Left lobe of liver (tissue), 2 donors: ENCODE results near the gene CTPS1. TPM values are rescaled to one million over a fixed set of nuclear protein-coding genes. Genes with fewer than 3 reads are reported as not detected.

Experiments used
- ATAC-seq: fragments of 200-7000 bp; cut with Tn5 transposase; one replicate; pipeline ENCODE4 v1.9.1; 2020; ENCODE audit warnings: mild to moderate bottlenecking, moderate library complexity
- DNase-seq: peaks from one replicate; pipeline ENCODE4 v3.0.0-alpha.2; 2020; ENCODE audit warnings: low spot score
- total RNA-seq: library from RNA; stranded (reverse); gene quantifications from one replicate; pipeline ENCODE4 v1.2.1, GENCODE V29; 2021
- donor health status: DM: no; HTN: no; CAD: no; lungs with moderate emphysema.
- donor health status: DM: no; HTN: yes; CAD: no.

CTPS1 gene, protein sequence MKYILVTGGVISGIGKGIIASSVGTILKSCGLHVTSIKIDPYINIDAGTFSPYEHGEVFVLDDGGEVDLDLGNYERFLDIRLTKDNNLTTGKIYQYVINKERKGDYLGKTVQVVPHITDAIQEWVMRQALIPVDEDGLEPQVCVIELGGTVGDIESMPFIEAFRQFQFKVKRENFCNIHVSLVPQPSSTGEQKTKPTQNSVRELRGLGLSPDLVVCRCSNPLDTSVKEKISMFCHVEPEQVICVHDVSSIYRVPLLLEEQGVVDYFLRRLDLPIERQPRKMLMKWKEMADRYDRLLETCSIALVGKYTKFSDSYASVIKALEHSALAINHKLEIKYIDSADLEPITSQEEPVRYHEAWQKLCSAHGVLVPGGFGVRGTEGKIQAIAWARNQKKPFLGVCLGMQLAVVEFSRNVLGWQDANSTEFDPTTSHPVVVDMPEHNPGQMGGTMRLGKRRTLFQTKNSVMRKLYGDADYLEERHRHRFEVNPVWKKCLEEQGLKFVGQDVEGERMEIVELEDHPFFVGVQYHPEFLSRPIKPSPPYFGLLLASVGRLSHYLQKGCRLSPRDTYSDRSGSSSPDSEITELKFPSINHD
- total RNA-seq, result 35.6 TPM

DNA sequence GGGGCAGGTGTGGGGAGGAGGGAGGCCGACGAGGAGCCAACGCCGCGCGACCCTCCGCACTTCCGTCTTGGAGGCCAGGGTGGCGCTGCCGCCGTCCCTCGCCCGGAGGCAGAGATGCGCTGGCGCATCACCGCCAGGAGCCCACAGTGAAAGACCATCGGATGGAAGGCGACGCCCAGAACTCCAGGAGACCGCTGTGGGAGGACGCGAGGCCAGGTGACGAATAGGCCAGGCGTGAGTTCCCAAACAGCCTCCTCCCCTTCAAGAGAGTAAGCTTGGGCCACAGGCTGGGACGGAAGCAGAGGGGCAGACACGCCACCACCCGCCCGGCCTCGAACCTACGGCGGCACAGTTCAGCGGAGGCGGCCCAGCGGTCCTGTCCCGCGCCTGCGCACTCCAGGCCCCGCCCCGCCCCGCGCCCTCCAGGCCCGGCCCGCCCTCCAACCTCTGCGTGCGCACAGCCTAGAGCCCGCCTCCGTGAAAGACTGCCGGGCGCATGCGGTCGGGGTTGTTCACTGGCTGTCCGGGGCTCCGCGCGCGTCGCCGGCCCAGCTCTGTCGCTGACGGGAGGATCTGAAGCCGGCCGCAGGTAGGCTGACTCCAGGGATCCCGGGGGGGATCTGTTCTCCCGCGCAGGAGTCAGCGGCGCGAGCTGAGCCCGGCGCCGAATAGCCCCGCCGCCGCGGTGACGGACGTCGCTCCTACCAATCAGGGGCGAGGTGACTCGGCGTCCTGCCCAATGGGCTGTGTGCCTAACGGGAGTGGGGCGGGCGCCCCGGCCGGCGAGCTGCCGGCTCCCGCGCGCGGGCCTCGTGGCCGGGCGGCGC is at the start of gene CTPS1:
CTPS1 (plus strand) TSS at position 456 of the 827 bp plus-strand sequence. CDS start 3,595 bp downstream, outside the sequence.
- ATAC-seq (peak; percentile 87), DNase-seq (peak; percentile 97)

DNA sequence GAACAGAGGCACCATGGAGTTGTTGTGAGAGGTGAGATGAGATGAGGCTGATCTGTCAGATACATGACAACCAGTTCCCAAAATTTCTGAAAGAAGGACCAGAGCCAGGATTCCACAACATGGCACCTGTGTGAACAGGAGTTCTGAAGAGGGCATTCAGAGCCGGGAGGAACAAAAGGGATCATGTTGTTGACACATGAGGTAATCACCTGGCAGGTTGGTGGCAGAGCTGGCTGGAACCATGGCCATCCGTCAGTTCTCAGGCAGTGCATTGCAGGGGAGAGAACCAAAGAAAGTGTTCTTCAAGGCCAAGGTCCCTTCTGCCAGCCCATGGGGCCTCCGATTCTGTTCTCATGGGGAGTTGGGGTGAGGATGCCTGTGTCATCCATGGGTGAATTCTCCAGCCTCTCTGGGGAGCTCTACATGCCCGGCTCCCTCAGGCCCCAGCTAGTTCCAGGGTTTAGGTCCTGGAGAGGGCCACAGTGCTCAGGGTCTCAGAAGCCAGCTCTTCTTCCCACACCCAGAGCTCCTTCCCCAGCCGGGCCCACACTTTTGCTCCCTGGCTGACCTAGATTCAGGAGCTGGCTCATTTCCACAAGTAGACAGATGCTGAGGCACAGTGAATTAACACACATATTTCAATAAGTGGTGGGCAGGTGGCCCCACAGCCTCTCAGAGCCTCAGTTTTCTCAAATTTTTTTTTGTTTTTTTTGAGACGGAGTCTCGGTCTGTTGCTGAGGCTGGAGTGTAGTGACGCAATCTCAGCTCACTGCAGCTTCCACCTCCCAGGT is 49.1 kb upstream of the CTPS1 start:
- peak; percentile 82 for DNase-seq
- ATAC-seq, result peak; percentile 98

DNA sequence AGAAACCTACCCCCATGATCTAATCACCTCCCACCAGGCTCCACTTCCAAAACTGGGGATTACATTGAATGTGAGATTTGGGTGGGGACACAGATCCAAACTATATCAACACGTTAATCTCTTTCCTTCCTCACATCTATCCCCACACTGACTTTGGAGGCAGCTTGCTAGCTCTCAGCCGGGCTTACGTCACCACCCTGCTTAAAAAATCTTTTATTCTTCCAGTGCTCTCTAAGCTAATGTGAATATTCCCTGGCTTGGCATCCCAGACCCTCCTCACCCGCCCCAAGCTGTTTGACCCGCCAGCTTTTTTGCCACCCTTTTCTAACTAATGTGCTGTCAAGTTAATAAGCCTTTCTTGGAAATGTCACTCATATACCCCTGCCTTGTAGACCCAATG is 47.9 kb upstream of the CTPS1 start:
- no peak for DNase-seq

DNA sequence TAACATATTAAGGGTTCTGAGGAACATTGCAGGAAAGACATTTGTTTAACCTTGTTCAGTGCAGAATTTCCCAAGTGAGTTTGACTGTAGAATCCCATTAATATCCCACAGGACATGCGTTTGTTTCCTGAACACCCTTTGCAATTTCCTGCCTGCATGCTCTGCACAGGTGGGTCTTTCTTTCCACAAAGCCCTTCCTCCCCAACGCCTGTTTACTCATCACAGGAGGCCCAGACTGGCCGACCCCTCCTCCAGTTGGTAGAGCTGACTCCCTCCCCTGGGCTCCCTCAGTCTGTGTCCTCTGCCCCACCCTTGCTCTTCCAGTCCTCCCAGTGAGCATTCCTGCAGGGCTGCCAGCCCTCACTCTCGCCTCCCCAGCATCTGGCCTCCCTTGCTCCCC is 47.5 kb upstream of the CTPS1 start:
- ATAC-seq, result no peak
- no peak for DNase-seq

More for the DNA sequence above, 47.9 kb upstream of the CTPS1 start:
- ATAC-seq, result no peak

DNA sequence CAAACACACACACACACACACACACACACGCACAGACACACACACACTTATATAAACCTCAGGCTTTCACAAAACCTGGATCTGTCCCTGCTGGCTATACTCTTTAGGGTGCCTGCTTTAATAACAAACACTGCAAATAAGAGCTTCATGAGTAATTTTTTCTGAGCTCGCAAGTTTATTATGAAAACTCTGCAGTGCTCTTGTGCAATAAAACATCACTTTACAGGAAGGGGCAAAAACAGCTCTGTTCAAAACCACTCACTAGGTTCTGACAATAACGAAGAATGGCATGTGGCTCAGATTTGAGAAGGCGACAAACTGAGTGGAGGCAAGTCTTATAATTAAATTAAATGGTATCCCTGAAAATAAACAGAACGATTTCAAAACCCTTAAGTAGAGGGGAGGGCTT is 42.6 kb upstream of the CTPS1 start:
- ATAC-seq (no peak), DNase-seq (no peak)

DNA sequence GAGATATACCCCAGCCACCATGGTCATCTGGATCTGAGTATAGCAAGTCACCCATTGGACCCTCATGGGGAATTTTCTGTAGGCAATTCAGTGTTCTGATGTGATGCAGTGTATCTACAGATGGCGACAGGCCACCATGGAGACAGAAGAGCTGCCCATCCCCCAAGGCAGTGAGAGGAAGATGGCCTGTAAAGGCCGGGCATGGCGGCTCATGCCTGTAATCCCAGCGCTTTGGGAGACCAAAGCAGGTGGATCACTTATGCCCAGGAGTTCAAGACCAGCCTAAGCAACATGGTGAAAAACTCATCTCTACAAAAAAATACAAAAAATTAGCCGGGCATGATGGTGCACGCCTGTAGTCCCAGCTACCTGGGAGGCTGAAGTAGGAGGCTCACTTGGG is 41.1 kb upstream of the CTPS1 start:
- no peak for DNase-seq
- ATAC-seq, result no peak

DNA sequence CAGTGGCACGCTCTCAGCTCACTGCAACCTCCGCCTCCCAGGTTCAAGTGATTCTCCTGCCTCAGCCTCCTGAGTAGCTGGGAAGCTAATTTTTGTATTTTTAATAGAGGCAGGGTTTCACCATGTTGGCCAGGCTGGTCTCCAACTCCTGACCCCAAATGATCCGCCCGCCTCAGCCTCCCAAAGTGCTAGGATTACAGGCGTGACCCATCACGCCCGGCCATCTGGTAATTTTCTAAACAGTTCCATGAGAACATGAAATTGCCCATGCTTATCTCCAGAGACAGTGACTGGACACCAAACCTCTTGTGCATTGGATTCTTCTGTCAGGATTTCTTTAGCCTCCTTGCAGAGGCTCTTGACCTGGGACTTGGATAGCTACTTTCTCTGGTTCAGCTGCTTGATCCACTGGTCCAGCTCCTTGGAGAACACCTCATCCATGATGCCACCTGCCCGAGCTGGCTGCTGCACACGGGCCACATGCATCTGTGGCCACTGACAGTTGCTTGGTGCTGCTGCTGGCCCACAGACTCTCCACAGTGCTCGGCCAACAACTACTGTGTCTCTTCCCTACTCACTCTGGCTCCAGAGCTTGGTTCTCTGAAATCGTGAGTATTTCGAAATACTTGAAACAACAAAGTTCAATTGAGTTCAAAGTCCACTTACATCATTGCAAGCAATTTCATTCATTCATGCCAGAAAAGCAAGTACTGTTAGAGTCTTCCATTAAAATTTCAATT is 40.0 kb upstream of the CTPS1 start:
- DNase-seq, result peak; percentile 77
- ATAC-seq, result peak; percentile 94

DNA sequence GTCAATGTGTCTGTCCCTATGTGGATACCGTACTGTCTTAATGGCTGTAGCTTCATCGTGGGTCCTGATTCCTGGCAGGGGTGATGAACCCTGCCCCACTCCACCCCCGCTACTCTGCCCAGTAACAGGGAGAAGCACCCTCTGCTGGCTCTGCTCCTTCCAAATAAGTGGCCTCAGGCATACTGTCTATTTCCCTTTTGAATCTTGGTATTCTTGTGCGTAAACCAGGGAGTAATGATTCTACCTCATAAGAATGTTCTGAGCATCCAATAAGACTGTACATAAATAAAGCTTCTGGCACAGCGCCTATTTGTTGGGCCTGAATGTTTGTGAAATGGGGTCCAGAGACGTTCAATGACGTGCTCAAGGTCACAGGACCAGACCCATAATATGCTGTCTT is 35.2 kb upstream of the CTPS1 start:
- ATAC-seq, result peak; percentile 76
- DNase-seq, result peak; percentile 75

DNA sequence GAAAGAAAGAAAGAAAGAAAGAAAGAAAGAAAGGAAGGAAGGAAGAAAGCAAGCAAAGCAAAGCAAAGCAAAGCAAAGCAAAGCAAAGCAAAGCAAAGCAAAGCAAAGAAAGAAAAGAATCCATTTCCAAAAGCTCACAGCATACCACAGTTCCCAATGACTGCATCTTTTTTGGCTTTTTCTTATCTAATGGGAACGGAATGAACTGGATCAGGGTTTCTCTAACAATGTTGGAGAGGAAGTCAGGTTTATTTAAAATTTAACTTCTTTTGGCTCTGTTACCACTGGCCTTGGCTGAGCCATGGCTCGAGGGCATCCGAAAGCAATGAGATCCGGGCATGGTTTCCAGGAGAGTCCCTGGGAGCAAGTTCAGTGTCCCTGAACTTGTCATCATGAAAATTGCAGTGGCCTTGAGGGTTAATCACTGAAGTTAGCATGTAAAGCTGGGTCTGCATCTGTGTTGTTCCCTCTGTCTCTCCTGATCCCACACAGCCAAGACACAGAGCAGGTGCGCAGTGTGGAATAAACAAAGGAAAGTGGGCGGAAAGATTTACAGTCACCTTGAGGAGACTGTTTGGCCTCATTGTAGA is 34.6 kb upstream of the CTPS1 start:
- ATAC-seq (peak; percentile 85), DNase-seq (peak; percentile 82)

DNA sequence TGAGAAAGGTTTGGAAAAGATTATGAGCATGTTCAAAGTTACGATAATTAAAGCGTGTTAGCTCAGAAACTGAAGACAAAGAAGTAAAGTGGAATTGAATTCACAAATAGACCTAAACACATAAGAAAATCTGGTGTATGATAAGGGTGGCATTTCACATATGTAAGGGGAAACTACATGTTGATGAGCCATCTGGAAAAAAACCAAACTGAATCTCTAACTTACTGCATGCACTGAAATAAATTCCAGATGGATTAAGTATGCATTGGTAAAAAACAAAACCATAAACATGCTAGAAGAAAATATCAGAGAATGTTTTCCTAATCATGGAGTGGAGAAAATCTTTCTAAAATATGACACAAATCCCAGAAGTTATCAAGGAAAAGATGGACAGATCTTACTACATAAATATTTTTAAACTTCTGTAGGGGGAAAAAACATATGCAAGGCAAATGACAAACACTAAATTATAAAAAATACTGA is 34.0 kb upstream of the CTPS1 start:
- no peak for ATAC-seq

DNA sequence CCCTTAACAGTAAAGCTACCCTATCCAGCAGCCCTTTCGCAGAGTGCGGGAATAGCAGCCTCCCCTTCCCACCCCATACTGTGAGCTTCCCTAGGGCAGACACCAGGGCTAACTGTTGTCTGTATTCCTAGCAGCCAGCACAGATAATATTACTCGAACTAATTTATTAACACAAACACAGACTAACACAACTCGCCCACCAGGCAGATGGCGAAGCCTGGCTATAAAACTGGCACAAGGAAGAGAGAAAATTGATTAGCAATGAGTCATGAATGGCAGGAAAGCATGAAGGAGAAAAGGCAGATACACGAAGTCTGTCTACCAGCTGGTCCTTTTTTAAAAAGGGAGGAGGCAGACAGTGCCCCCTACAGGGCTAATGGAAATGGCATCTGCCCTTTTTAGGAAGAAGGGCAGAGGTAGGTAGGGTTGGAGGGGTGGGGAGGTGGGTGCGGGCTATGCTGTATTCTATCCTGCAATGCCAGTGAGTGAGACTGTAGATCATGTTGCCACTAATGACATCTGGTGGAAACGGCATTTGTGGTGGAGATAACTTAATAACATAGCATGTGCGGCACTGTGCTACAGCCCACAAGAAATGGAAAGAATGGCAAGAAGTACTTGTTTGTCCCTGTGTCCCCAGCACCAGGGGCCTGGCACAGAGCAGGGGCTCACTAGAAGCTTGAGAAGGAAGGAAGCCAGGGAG is 30.6 kb upstream of the CTPS1 start:
- ATAC-seq (peak; percentile 65), DNase-seq (peak; percentile 69)

More for the DNA sequence above, 34.0 kb upstream of the CTPS1 start:
- no peak for DNase-seq

DNA sequence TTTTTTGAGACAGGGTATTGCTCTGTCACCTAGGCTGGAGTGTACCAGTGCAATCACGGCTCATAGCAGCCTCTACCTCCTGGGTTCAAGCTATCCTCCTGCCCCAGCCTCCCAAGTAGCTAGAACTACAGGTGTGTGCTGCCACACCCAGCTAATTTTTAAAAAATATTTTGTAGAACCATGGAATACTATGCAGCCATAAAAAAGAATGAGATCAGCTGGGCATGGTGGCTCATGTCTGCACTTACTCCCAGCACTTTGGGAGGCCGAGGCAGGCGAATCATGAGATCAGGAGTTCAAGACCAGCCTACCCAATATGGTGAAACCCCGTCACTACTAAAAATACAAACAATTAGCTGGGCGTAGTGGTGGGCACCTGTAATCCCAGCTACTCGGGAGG is 29.9 kb upstream of the CTPS1 start:
- ATAC-seq, result no peak
- DNase-seq, result no peak

DNA sequence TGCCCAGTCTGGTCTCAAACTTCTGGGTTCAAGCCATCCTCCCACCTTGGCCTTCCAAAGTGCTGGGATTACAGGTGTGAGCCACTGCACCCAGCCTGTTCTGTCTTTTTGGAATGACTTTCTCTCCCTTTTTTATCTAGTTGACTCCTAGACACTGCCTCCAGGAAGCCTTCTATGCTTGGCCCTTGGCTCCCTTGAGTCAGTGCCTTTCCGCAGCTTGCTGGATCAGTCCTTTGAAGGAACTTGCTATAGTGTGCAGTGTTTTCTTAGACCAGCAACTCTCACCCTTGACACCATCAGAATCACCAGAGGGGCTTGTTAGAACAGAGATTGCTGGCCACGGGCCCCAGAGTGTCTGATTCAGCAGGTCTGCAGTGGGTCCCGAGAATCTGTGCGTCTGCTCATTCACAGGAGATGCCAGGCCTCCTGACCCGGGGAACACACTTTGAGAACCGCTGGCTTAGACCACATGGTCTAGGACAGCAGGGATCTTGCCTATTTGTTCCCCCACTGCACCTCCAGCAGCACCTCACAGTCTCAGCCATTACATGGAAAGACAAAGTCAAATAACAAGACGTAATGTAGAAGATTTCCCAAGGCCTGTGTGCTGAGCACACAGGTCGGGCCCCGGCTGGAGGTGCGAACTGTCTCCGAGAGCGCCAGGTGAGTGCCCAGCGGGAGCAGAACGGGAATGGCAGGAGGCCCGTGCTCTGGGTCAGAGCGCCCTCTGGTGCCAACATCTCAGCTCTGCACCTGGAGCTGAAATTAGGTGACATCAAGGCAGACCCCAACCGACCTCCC is 27.4 kb upstream of the CTPS1 start:
- DNase-seq, result peak; percentile 83
- ATAC-seq, result peak; percentile 97

DNA sequence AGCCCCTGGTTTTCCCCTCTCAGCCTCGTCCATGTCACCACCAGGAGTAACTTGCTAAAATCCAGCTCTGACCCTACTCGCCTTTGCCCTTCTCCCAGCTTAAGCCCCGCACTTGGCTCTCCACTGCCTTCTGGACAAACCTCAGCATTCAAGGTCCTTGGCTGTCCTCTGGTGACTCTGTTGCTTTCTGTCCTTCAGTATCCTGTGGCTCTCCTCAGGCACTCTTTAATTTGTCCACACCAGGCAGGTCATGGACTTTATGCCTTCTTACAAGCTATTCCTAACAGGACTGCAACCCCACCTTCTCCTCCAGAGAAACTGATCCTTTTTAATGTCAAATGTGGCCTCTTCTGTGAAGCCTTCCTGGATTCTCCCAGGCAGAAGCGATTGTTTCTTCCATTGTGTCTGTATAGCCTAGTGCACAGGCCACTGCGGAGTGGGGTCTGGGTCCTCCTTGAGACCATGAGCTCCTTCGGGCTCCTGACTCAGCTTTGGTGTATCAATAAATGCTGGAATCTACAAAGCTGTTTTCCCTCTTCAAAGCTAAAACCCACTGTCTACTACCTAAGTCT is 26.7 kb upstream of the CTPS1 start:
- peak; percentile 9 for ATAC-seq
- DNase-seq, result no peak

DNA sequence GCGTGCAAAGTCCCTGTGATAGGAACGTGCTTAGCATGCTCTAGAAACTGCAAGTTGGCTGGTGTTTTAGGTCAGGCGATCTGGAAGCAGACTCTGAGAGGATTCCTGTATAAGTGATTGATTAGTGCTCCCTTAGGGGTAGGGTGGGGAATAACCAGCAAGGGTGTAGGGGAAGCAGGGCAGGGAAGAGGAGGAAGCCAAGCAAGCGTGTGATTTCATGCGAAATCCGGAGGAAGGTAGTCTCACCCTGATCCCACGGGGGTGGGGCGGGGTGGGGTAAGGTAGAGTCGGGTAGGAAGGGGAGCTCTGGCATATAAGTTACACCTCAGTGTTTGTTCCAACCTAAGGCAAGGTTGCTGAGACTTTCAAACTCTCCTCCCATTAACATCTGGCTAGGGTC is 24.9 kb upstream of the CTPS1 start:
- ATAC-seq (no peak), DNase-seq (no peak)

DNA sequence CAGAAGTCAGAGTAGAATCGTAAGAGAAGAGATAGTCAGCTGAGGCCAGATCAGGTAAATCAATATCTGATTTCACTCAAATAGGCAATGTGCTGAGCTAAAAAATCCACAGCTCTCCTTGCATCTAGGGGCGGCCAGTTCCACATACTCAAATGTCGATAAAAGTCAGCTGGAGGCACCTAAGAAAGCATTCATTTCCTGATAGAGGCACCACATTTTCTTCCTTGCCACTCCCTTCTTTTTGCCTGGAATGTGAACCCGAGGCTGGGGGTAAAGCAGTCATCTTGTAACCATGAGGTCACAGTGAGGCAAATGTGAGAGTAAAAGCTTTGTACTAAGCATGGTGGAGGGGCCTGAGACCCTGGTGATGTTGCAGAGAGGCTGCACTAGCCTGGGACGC is 24.2 kb upstream of the CTPS1 start:
- DNase-seq (no peak), ATAC-seq (no peak)

DNA sequence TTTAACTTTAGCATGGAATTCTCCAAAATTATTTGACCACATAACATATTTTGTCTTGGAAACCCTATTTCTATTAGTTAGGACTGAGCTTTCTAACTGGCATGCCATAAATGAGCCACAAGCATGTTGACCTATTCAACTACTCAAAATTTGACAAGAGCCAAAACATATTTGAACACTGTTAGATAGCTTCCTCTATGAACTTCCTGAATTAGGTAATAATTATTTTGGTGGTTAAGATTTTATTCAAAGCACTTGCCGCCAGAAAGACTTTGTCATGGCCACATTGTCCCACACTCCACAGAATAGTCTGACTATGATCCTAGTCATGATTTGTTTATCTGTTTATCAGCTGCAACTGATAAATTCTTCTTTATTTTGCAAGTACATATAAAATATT is 23.1 kb upstream of the CTPS1 start:
- ATAC-seq (no peak), DNase-seq (no peak)

DNA sequence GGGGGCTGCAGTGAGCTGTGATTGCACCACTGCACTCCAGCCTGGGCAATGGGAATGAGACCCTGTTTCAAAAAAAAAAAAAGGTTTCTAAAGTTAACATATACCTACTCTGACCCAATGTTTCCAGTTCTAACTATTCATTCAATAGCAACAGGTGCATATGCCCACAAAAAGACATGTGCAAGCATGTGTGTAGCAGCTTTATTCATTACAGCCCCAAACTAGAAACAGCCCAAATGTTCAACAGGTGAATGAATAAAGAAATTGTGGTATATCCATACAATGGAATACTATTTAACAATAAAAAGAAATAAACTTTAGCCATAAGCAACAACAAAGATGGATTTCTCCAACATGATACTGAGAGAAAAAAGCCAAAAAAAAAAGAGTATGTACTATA is 21.3 kb upstream of the CTPS1 start:
- ATAC-seq (no peak), DNase-seq (no peak)
